ENCODE data around the gene EEIG1. TPM values are rescaled to one million over a fixed set of nuclear protein-coding genes. Genes with fewer than 3 reads are reported as not detected.

The EEIG1 gene
- total RNA-seq, 2 donors from 2014 or later: 8.3 to 11.6 TPM

DNA sequence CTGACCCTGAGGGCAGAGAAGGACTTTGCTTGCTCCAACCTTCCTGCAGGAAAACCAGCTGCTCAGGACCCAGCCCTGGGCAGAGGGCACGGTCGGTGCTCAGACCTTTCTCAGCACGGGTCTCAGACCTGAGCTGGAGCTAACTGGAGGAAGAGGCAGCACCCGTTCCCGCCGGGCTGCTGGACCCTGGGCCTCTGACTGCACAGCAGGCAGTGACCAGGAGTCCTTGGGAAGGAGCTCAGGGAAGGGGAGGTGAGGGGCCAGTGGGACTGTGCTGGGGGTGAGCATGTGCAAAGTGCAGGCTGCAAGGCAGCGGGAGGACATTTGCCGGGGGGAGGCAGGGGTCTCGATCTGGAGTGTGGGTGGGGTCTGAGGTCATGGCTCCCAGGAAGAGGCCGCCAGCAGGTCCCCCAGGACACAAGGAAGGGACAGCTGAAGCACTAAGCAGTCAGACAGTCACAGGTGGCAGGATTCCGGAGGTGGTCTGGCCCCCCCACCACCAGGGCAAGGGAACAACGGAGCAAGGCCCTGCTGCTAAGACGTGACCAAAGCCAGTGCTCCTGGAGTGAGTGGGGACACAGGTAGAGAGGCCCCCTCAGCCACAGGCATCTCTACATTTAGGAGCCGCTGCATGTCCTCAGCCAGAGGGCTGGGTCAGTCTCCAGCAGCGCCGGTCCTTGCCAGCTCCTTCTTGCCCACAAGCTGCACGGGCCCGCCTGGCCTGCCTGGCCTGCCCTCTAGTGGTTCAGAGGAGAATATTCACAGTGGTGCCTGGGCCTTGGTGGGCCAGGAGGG lies 38.4 kb downstream of the EEIG1 start:
- DNase-seq (ENCODE audit: low spot score): peak; percentile 85
- peak; percentile 80 to 92 for TF ChIP-seq CTCF (IDR thresholded peaks at IDR 0.05)
- peaks cover 20% of the 10 kb centered on the region for H3K36me3 ChIP-seq
- H3K4me3 ChIP-seq: no peak overlapping the region
- peak overlapping the region in 1 of 2 donors; percentile 3 for H3K27ac ChIP-seq
- no peaks in the 10 kb centered on the region for H3K27me3 ChIP-seq
- peaks cover 0 to 37% of the 10 kb centered on the region in 2 donors for H3K4me1 ChIP-seq
- H3K9me3 ChIP-seq: no peaks in the 10 kb centered on the region

DNA sequence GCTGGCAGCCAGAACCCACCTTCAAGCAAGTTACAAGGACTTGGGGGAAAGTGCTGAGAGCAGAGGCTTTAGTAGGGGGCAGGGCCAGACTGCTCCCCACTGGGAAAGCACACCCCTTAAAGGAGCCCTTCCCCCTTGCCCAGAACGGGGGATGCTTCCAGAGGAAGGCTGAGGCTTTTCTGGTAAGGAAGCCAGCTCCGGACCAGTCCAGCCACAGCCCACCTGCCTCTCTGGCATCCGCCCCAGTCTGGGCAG lies 38.9 kb downstream of the EEIG1 start:
- no peak for DNase-seq (ENCODE audit: low spot score)
- Histone ChIP-seq H3K4me1 (peaks cover 0 to 40% of the 10 kb centered on the region in 2 donors), H3K9me3 (no peaks in the 10 kb centered on the region), H3K27me3 (no peaks in the 10 kb centered on the region), H3K27ac (no peak overlapping the region), H3K36me3 (peaks cover 20% of the 10 kb centered on the region), H3K4me3 (no peak overlapping the region)
- TF ChIP-seq CTCF (IDR thresholded peaks at IDR 0.05): no peak

- Histone ChIP-seq H3K27me3 (no peaks in the 10 kb centered on the region), H3K4me1 (peaks cover 0 to 40% of the 10 kb centered on the region in 2 donors), H3K4me3 (no peak overlapping the region), H3K27ac (no peak overlapping the region), H3K9me3 (no peaks in the 10 kb centered on the region), H3K36me3 (peaks cover 20% of the 10 kb centered on the region)
- TF ChIP-seq CTCF (IDR thresholded peaks at IDR 0.05): no peak
- no peak for DNase-seq (ENCODE audit: low spot score)
Measured at GRCh38 chr9:127941062-127941960, 39.5 kb downstream of the EEIG1 start.

- Histone ChIP-seq H3K4me3 (no peak overlapping the region), H3K27me3 (no peaks in the 10 kb centered on the region), H3K4me1 (peaks cover 0 to 40% of the 10 kb centered on the region in 2 donors), H3K9me3 (no peaks in the 10 kb centered on the region), H3K36me3 (peaks cover 20% of the 10 kb centered on the region), H3K27ac (no peak overlapping the region)
- no peak for DNase-seq (ENCODE audit: low spot score)
- no peak for TF ChIP-seq CTCF (IDR thresholded peaks at IDR 0.05)
Measured at GRCh38 chr9:127940593-127940992, 40.2 kb downstream of the EEIG1 start.

- peaks cover 4% of the 10 kb centered on the region for H3K36me3 ChIP-seq
- H3K27ac ChIP-seq: peak overlapping the region; percentile 67 to 75
- TF ChIP-seq CTCF (IDR thresholded peaks at IDR 0.05): no peak
- no peaks in the 10 kb centered on the region for H3K27me3 ChIP-seq
- no peaks in the 10 kb centered on the region for H3K9me3 ChIP-seq
- peaks cover 0 to 45% of the 10 kb centered on the region in 2 donors for H3K4me1 ChIP-seq
- peak overlapping the region; percentile 63 to 83 for H3K4me3 ChIP-seq
- DNase-seq (ENCODE audit: low spot score): no peak
Measured at GRCh38 chr9:127938298-127938690, 42.5 kb downstream of the EEIG1 start.

Measured in right atrium auricular region (tissue), 2 donors.